ENCODE measurements around the gene KCNQ5. TPM values are rescaled to one million over a fixed set of nuclear protein-coding genes. Genes with fewer than 3 reads are reported as not detected.

Gene KCNQ5
- total RNA-seq, 4 donors from 2014 or later, result 0.96 to 3.4 (median 1.5) TPM

DNA sequence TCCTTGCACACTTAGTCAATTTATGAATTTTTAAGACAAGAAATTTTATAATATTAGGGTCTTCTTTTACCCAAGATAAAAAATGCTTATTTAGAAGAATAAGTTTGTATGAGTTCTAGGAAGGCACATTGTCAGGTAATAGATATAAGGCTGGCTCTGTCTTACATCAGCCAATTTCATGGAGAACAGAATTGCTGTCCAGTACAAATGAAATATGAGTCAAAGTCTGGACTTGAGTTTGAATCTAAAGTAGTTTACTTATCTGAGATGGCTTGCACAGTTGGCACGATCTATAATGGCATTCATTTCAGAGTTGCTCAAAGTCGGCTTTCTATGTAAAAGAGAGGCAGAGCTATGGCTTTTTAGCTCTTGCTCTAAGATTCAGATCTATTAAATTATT, 228.2 kb downstream of the KCNQ5 start:
- ATAC-seq, result no peak
- Histone ChIP-seq H3K9me3 (no peaks in the 10 kb centered on the region), H3K27me3 (no peaks in the 10 kb centered on the region), H3K27ac (no peak overlapping the region), H3K4me1 (no peaks in the 10 kb centered on the region), H3K36me3 (no peaks in the 10 kb centered on the region), H3K4me3 (no peak overlapping the region)
- TF ChIP-seq CTCF (IDR thresholded peaks at IDR 0.05), result no peak
- no peak for TF ChIP-seq EP300 (IDR thresholded peaks at IDR 0.05)
- no peak for TF ChIP-seq POLR2AphosphoS5 (IDR thresholded peaks at IDR 0.05)
- TF ChIP-seq POLR2A (IDR thresholded peaks at IDR 0.05), result no peak
- WGBS, 2 donors (ENCODE audit: low coverage in 1 of 2), result 75 to 78% methylated on average over 2 of the region's 2 CpGs

DNA sequence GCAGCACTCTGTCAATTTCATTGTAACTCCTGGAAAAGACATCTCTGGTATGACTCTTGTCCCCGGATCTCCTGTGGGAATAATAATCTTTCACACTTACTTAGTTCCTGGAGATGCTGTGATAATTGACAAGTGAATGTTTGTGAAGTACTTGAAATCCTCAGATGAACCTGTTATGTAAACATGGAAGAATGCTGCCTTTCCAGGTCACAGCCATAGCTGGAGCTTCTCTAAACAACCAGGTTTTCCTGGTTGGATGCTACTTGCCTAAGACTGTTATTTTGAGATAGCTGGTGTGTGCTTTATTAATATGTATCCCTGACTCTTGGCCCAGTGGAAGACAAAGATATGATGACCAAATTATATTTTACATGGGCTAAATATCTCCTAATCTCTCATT, 228.6 kb downstream of the KCNQ5 start:
- Histone ChIP-seq H3K27me3 (no peaks in the 10 kb centered on the region), H3K36me3 (no peaks in the 10 kb centered on the region), H3K4me3 (no peak overlapping the region), H3K9me3 (no peaks in the 10 kb centered on the region), H3K27ac (no peak overlapping the region), H3K4me1 (no peaks in the 10 kb centered on the region)
- ATAC-seq, result no peak
- TF ChIP-seq CTCF (IDR thresholded peaks at IDR 0.05), result no peak
- no peak for TF ChIP-seq EP300 (IDR thresholded peaks at IDR 0.05)
- no peak for TF ChIP-seq POLR2AphosphoS5 (IDR thresholded peaks at IDR 0.05)
- TF ChIP-seq POLR2A (IDR thresholded peaks at IDR 0.05), result no peak
- 80 to 88% methylated on average over 1 of the region's 1 CpG for WGBS, 2 donors (ENCODE audit: low coverage in 1 of 2)

DNA sequence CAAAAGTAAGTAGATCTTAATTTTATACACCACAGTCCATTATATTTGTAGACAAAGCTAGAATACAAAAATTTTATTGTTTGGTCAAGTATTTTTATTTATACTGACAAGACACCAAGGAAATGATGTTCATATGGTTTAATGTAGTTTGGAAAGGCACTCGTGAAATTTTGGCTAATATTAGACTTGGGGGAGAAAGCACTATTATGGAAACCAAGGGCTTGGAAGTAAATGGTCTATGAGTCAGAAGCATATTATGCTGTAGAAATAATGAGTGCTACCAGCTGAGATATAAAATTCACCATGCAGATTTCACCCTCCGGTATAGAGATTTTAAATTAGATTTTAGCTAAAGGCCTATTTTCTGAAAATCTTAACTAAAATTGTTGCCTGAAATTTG, 233.6 kb downstream of the KCNQ5 start:
- ATAC-seq, result no peak
- WGBS, 2 donors (ENCODE audit: low coverage in 1 of 2), result 46 to 66% methylated on average over 2 of the region's 2 CpGs

GRCh38 chr6:72856801-72857200, 234.9 kb downstream of the KCNQ5 start:
- no peak for ATAC-seq
- TF ChIP-seq POLR2A (IDR thresholded peaks at IDR 0.05) (no peak), EP300 (IDR thresholded peaks at IDR 0.05) (no peak), CTCF (IDR thresholded peaks at IDR 0.05) (no peak), POLR2AphosphoS5 (IDR thresholded peaks at IDR 0.05) (no peak)
- 81 to 100% methylated on average over 1 to 3 of the region's 3 CpGs for WGBS, 2 donors (ENCODE audit: low coverage in 1 of 2)
- Histone ChIP-seq H3K36me3 (no peaks in the 10 kb centered on the region), H3K27me3 (no peaks in the 10 kb centered on the region), H3K9me3 (no peaks in the 10 kb centered on the region), H3K4me1 (peaks cover 0 to 6% (median under 1%) of the 10 kb centered on the region in 3 donors), H3K4me3 (no peak overlapping the region), H3K27ac (no peak overlapping the region)

More for the DNA sequence above, 233.6 kb downstream of the KCNQ5 start:
- TF ChIP-seq POLR2A (IDR thresholded peaks at IDR 0.05) (no peak), EP300 (IDR thresholded peaks at IDR 0.05) (no peak), POLR2AphosphoS5 (IDR thresholded peaks at IDR 0.05) (no peak), CTCF (IDR thresholded peaks at IDR 0.05) (no peak)
- no peaks in the 10 kb centered on the region for H3K4me1 ChIP-seq
- H3K9me3 ChIP-seq, result no peaks in the 10 kb centered on the region
- H3K4me3 ChIP-seq, result no peak overlapping the region
- no peak overlapping the region for H3K27ac ChIP-seq
- H3K27me3 ChIP-seq, result no peaks in the 10 kb centered on the region
- H3K36me3 ChIP-seq, result no peaks in the 10 kb centered on the region

- Histone ChIP-seq H3K36me3 (no peaks in the 10 kb centered on the region), H3K27ac (no peak overlapping the region), H3K4me3 (no peak overlapping the region), H3K27me3 (no peaks in the 10 kb centered on the region), H3K4me1 (peaks cover 3 to 18% (median 5%) of the 10 kb centered on the region in 3 donors), H3K9me3 (no peaks in the 10 kb centered on the region)
- 88 to 95% methylated on average over 4 of the region's 4 CpGs for WGBS, 2 donors (ENCODE audit: low coverage in 1 of 2)
- ATAC-seq, result no peak
- TF ChIP-seq POLR2A (IDR thresholded peaks at IDR 0.05) (no peak), EP300 (IDR thresholded peaks at IDR 0.05) (no peak)
Observed at GRCh38 chr6:72857791-72858585, 236.1 kb downstream of the KCNQ5 start.
